ENCODE measurements around the gene CNBP.
A peak's percentile ranks its signal among the peaks of the same experiment; 100 is the strongest.
"Not testable (repeated sequence)": the region's sequence is repeated elsewhere in the genome, so short reads cannot be mapped to it uniquely, and the experiment has no call there.

The CNBP gene

DNA sequence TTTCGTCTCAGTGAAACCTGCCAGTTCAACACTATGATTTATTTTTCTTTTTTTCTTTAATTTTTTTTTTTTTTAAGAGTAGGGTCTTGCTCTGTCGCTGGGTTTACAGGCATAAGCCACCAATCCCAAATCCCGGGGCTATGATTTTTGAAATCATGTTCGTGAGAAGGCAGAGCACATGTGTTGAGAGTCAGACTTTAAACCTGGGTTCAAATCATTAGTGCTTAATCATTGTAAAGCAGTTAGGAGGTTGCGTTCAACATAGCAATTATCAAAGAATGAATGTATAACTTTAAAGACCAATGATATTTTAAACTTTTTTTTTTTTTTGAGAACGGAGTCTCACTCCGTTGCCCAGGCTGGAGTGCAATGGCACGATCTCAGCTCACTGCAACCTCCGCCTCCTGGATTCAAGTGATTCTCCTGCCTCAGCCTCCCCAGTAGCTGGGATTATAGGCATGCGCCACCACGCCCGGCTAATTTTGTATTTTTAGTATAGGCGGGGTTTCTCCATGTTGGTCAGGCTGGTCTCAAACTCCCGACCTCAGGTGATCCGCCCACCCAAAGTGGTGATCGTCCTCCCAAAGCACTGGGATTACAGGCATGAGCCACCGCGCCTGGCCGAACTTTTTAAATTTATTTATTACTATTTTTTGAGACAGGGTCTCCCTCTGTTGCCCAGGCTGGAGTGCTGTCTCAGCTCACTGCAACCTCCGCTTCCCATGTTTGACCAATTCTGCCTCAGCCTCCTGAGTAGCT lies 1.3 kb upstream of the CNBP start:
- DNase-seq = not testable (repeated sequence)

DNA sequence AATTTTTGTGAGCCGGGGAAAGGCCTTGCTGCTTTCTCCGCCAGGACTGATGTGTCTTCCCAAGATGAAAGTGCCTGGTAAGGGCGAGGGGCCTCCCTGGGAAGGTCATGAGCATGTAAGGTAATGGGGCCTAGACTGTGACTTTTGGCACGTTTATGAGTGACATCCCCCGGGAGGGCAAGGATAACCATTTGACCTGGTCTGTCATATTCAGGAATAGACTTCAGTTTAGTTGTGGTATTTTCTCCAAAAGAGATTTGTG lies 631 bp upstream of the CNBP start:
- peak; percentile 25 for DNase-seq

DNA sequence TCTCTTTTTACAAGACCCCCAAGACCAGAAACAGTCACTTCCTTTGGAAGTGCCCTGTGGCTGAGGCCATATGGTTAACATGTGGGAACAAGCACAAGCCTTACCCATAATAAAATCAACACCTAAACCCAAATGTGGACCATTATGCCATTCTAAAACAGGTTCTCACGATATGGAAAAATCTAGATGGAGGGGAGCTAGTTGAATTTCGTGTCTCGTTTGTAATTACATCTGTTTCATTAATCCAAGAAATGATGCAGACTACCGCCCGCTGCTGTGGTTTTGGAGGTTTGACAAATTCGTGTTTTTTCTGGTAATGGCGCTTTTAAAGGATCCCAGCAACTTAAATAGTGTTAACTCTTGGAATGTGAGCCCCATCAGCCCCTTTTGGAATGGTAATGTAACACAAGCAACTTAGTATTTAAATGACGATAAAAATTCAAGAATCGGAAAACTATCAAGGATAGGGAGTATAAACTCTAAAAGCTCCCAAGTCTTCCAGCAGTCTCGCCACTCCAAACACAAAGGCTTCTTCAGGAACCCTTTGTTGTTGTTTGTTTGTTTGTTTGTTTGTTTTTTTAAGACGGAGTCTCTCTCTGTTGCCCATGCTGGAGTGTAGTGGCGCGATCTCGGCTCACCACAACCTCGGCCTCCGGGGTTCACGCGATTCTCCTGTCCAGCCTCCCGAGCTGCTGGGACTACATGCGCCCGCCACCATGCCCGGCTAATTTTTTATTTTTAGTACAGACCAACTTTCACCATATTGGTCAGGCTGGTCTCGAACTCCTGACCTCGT lies 1.1 kb downstream of the CNBP start:
- DNase-seq = peak; percentile 61

DNA sequence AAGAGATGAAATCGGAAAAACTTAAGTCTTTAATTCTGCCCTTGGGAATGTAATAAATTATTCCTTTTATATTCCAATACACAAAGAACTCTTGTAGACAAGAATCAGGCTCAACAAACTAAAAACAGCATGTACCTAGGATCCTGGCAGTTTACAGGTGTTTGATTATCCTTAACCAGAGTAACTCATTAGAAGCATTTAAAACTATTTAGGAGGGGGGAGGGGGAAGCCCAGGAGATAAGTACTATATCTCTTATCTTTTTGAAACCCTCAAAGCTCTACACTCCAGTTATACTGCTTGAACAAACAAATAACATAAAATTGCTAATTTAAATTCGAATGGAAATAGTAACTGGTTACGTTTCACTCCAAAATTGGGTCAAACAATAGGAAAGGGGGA lies 1.9 kb downstream of the CNBP start:
- DNase-seq = no peak

DNA sequence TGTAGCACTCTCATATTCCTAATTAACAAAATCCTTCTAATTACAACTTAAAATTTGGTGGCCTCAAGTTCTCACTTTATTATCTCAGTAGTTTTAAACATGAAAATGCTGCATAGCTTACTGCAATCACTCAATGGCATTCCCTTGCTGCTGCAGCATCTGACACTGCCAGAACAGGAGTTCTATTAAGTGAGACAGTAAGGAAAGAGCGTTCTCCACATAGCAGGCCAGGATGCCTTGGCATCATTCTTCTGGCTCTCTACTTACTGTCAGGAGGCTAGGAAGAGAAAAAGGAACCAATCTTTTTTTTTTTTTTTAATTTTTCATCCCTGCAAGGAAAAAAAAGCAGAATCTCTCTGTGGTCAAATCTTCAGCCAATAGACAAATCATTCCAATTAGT lies 3.2 kb downstream of the CNBP start:
- DNase-seq = no peak

DNA sequence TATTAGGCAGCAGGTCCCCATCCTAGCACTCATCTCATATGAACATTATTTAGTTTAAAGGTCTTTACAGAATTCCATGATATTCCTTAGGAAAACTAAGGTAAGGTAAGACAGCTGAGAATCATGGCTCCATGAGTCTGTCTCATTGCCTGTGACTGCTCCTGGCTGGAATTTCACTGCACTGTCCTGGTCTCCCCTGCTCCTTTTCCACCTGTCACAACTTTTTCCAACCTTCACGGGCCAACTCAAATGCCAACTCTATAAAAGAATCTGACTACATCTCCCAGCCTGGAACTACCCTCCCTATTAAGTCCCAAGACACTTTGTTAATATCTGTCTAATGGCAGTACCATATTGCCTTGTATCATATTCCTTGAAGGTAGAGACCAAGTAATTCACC lies 7.6 kb downstream of the CNBP start:
- no peak for DNase-seq

DNA sequence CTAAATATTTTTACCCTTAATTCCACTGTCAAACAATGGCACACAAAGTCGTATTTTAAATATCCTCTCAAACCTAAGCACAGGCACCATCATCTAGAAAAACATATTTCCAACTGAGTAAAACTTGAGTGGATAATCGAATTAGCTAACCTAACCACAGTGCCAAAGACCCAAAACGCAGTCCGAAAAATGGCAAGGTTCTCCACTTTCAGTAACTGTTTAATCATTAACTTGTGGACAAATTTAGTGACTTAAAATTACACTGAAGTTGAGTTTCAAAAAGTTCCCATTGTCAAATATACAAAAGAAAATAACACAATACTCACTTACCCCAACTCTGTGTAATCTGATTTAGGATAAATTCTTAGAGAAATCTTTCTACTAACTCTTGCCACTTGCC lies 10.0 kb downstream of the CNBP start:
- DNase-seq = no peak

DNA sequence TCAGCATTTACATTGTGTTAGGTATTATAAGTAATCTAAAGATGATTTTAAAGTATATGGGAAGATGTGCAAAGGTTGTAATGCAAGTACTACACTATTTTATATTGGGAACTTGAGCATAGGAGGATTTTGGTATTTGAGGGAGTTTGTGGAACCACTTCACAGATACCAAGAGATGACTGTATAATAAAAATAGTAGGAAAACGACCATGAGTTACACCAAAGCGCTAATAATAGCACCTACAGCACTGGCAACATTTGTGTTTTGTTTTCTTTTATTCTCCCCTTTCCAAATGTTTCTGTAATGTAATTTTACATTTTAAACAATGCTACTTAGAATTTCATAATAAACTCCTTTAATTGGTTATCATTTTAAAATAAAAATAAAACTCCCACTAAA lies 10.5 kb downstream of the CNBP start:
- DNase-seq = no peak

DNA sequence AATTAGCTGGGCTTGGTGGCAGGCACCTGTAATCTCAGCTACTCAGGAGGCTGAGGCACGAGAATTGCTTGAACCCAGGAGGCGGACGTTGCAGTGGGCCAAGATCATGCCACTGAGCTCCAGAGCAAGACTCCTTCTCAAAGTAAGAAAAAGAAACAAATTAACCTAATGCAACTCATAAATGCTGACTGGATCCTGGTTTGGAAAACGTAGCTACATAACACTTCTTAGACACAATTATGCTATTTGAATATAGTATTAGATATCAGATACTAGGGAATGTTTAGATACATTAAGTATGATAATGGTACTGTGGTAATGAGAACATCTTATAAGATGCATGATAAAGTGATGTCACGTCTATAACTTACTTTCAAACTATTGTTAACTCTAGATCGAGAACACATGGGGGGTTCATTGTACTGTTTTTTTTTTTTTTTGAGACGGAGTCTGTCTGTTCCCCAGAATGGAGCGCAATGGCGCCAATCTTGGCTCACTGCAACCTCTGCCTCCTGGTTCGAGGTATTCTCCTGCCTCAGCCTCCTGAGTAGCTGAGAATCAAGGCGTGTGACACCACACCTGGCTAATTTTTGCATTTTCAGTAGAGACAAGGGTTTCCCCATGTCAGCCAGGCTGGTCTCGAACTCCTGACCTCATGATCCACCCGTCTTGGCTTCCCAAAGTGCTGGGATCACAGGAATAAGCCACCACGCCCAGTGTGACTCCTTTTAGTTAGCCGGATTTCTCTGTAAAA lies 16.9 kb downstream of the CNBP start:
- DNase-seq = no peak

DNA sequence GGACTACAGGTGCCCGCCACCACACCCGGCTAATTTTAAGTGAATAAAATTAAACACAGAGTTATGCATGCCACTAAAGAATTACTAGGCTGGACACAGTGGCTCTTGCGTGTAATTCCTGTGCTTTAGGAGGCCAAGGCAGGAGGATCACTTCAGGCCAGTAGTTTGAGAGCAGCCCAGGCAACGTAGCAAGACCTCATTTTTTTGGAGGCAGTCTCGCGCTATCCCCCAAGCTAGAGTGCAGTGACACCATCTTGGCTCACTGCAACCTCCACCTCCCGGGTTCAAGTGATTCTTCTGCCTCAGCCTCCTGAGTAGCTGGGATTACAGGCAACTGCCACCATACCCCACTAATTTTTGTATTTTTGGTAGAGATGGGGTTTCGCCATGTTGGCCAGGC lies 18.1 kb downstream of the CNBP start:
- DNase-seq = not testable (repeated sequence)

DNA sequence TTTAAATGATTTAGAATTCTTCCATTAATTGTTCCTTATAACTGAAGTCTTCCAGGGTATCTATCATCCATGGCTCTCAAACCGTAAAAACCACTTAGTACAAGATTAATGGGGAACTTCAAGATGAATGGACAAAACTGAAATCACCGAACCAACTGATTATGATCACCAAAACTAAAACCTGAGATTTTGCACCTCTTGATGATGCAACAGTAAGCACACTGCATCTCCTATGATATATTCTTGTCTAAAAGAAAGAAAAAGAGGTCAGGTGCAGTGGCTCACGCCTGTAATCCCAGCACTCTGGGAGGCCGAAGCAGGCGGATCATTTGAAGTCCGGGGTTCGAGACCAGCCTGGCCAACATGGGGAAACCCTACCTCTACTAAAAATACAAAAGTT lies 19.2 kb downstream of the CNBP start:
- DNase-seq = no peak

DNA sequence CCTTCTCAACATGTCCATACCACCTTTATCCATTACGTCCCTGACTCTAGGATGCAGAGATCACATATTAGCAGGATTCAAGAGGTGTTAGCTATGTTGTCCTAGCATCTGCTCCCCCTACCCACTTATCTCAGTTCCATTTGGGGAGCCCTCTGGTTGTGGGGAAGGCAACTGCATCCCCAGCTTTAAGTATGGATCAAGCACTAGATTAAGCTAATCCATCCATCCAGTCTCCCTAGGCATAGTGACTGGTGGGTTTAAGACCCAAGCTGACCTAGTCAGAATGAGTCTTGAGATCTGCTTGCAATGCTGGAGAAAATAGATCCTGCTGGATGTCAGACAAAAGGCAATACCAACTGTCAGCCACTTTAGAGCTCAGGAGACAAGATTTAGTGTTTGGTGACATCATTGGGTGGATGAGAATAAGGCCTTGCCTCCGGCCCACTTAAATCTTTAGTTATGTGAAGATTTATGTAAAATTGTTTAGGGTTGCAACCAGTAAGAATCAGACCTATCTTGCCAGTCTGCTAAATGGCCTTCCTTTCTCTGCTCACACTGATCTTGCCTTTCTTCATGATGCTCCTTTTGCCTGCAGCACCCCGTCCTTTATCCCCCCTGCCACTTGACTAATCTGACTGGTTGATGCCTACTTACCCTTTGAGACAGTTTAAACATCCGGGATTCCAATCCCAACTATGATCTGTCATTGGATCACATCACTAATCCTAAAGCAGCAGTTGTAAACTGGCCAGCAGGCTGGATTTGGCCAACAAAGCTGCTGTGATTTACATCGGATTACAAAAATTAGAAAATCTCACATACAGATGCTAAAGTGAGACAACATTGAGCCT lies 20.7 kb downstream of the CNBP start:
- DNase-seq = peak; percentile 23

DNA sequence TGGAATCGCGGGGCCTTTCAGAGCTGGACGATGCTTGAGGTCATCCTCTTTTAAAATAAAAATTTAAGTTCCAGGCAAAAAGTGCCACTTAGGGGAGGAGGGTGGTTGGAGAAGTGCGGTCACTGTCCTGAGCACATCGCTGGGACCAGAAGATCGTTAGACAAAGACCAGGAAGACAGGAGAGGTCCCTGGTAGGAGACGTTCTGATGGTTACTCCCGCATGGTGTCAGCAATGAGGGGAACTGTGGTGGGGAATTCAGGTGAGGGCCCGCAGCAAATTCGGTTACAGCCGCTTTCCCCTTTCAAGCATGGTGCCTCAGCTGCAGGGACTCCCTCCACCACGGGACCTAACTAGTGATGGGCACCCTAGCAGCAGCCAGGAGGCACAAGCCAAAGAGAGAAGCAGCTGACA lies 21.8 kb downstream of the CNBP start:
- DNase-seq = peak; percentile 35

DNA sequence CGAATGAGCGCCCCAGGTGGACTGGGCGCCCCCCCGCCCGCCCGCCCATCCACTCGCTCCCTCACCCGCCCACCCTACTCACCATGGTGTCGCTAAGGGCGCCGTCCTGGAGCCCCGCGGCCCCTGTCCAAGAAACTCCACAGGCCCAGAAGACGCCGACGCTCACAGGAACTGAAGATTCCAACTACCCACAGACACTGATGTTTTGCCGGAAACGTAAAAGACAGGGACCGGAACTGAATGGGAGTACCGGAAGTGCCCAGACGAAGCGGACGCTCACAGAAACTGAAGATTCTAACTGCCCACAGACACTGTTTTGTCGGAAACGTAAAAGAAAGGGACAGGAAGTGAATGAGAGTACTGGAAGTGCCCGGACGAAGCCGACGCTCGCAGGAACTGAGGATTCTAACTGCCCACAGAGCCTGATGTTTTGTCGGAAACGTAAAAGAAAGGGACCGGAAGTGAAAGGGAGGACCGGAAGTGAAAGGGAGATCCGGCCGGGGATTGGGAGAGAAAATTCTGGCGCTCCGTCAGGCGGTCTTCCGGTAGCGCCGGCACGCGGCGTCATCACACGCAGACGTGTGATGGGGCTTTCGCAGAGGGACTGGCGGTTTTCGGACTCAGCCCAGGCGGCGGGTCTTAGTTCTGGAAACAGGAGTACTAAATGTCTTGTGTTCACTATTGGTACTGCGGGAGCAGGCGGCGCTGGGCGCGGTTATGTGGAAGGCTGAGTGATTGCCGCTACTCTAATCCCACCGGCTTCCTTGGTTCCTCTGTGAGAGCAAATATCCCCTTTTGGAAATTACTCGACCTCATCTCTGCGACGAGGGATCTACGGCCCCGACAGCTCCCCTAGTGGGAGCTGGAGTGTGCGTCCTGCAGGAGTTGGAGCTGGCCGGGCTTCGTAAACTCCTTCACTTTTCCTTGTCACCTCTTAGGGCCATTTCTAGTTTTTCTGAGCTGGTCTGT lies 22.5 kb downstream of the CNBP start, which contains the start of gene ISY1:
TSS of gene ISY1 (minus strand) at position 173 of the 969 bp plus-strand sequence. CDS start at position 85, 88 bp downstream.
- peak; percentile 97 for DNase-seq

DNA sequence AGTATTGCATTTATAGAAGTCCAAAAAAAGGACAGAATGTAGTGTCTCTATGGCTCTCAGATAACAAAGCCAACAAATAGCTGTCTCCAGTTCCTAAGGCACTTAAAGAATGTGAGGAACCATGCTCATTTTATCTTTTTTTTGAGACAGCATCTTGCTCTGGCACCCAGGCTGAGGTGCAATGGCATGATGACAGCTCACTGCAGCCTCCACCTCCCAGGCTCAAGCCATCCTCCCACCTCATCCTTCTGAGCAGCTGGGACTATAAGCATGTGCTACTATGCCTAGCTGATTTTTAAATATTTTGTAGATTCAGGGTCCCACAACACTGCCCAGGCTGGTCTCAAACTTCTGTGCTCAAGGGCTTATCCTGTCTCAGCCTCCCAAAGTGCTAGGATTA lies 38.9 kb downstream of the CNBP start:
- no peak for DNase-seq

DNA sequence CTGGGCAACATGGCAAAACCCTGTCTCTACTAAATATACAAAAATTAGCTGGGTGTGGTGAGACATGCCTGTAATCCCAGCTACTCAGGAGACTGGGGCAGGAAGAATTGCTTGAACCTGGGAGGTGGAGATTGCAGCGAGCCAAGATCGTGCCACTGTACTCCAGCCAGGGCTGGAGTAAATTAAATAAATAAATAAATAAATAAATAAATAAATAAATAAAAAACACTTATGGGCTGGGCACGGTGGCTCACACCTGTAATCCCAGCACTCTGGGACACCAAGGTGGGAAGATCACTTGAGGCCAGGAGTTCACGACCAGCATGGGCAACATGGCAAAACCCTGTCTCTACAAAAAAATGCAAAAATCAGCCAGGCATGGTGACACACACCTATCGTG lies 42.7 kb downstream of the CNBP start:
- DNase-seq = not testable (repeated sequence)

DNA sequence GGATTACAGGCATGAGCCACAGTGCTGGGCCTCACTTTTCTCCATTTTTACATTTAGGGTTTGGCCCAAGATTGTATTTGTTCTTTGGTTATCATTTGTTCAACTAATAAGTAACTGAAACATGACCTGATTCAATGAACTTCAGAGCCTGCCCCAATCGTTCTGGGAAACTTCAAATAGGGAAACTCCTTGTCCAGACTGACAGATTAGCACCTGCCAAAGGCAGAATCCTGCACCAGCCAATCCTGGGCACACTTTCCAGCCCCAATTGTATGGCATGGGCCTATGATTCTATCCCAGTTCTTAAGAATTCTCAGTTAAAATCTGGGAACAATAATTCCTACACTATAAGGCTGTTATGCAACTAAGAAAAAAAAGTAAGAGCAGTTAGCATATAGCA lies 43.8 kb downstream of the CNBP start:
- DNase-seq = no peak

DNA sequence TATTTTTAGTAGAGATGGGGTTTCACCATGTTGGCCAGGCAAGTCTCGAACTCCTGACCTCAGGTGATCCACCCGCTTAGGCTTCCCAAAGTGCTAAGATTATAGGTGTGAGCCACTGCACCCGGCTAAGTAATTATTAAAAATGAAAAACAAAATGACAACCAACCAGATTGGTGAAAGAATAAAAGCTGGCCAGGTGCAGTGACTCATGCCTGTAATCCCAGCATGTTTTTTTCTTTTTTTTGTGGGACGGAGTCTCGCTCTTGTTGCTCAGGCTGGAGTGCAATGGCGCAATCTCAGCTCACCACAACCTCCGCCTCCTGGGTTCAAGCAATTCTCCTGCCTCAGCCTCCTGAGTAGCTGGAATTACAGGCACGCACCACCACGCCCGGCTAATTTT lies 47.4 kb downstream of the CNBP start:
- DNase-seq = not testable (repeated sequence)

DNA sequence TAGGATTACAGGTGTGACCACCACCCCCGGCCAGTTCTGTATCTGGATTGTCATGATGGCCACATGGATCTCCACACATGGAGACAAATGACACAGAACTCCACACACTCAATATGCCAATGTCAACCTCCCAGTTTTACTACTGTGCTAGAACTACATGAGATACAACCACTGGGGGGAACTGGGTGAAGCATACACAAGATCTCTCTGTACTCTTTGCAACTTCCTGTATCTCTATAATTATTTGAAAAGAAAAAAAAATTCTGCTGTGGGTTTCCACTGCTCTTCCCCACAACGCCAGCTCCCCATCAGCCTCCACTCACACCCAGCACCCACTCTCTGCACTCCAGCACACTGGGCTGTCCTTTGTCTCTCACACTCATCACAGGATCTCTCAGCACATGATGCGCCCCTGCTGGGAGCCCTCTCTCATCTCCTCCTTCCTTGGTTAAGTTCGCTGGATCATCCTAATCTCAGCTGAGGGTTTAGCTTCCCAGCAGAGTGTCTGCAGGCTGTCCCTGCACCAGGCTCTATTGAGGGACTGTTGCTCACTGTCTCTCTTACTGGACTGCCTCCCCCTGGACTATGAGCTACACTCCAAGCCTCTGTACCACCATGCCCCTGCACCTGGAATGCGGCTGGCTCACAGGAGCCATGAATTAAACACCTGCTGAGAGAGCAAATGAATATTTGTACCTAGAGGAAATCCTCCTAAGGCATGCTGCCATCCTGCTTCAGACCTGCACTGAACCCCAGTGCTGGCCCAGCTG lies 51.4 kb downstream of the CNBP start:
- no peak for DNase-seq

DNA sequence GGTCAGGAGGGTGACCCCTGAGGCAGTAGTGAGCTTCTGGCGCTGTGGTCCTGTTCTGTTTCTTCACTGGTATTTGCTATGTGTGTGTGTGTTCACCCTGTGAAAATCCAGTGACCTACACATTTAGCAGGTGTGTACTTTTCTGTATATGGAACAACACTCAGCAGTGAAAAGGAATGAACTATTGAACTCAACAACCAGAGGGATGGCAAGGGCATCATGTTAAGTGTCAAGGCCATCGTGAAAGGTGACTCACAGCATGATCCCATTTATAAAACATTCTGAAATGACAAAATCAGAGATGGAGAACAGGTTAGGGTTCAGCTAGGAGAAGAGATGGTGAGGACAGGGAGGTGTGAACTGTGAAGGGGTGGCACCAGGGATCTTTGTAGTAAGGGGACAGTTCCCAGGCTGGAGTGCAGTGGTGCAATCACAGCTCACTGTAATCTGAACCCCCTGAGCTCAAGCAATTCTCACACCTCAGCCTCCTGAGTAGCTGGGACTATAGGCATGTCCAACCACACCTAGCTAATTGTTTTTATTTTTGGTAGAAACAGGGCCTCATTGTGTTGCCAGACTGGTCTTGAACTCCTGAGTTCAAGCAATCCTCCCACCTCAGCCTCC lies 52.1 kb downstream of the CNBP start:
- no peak for DNase-seq

Measured in EL (cell line).